ENCODE results near the gene CEBPB. TPM values are rescaled to one million over a fixed set of nuclear protein-coding genes. Genes with fewer than 3 reads are reported as not detected.

The CEBPB gene
- total RNA-seq (100 to 1,000 TPM in 1 of 10 donors, 10 to 100 TPM in 9; 28.9 to 104 (median 42.3) TPM), polyA plus RNA-seq (10 to 100 TPM; 20.9 to 44.1 TPM)
- long read RNA-seq, donor 1, transcript CEBPB-201 (1 exons, 1,956 nt) = major isoform, 157 of 160 reads
- long read RNA-seq, donor 1, partial matches to known transcripts = 0 of 160 reads
- long read RNA-seq, donor 1, other reads (novel, unspliced or antisense) = 3 of 160 reads
- long read RNA-seq, donor 2, transcript CEBPB-201 (1 exons, 1,956 nt) = major isoform, 78 of 82 reads
- long read RNA-seq, donor 2, partial matches to known transcripts = 0 of 82 reads
- long read RNA-seq, donor 2, other reads (novel, unspliced or antisense) = 4 of 82 reads
- long read RNA-seq, donor 3, transcript CEBPB-201 (1 exons, 1,956 nt) = major isoform, 8 of 8 reads
- long read RNA-seq, donor 3, partial matches to known transcripts = 0 of 8 reads
- long read RNA-seq, donor 3, other reads (novel, unspliced or antisense) = 0 of 8 reads

DNA sequence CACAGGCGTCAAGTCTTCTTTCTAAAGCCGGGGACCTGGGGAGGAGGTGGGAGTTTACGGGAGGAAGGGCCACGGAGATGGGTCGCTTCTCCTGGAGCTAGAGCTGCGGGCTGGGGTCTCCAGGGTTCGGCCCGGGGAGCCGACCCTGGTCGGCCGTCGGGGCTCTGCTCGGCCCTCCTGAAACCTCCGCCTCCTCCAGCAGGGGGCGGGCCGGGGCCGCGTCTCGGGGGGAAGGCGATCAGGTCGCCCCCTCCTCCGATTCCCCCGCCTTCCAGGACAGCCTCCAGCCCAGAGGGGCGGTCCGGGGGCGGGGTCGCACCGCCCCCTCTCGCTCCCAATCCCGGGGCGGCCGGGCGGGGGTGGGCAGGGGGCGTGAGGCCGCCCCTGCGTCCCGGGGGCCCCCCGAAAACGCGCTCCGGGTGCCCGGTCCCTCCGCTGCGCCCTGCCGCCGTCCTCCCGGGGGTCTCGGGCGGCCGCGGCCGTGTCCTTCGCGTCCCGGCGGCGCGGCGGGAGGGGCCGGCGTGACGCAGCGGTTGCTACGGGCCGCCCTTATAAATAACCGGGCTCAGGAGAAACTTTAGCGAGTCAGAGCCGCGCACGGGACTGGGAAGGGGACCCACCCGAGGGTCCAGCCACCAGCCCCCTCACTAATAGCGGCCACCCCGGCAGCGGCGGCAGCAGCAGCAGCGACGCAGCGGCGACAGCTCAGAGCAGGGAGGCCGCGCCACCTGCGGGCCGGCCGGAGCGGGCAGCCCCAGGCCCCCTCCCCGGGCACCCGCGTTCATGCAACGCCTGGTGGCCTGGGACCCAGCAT, at the start of gene CEBPB:
Gene CEBPB (plus strand): TSS at position 580 of the 814 bp plus-strand sequence. CDS start 204 bp downstream, at position 784.
- H3K27me3 ChIP-seq = peaks cover 0 to 9% (median 0%) of the 10 kb centered on the region in 7 donors
- intact Hi-C loops (cut with DNase I) = loop anchor here in 8 of 10 donors (1.0 to 10.0 kb wide), 16 partner anchors 34 to 270 kb away; no protein-coding TSS in a partner anchor
- peak within 1 kb of the TSS; percentile 71 to 96 (median 88) for H3K4me3 ChIP-seq
- TF ChIP-seq, protein P1, sequence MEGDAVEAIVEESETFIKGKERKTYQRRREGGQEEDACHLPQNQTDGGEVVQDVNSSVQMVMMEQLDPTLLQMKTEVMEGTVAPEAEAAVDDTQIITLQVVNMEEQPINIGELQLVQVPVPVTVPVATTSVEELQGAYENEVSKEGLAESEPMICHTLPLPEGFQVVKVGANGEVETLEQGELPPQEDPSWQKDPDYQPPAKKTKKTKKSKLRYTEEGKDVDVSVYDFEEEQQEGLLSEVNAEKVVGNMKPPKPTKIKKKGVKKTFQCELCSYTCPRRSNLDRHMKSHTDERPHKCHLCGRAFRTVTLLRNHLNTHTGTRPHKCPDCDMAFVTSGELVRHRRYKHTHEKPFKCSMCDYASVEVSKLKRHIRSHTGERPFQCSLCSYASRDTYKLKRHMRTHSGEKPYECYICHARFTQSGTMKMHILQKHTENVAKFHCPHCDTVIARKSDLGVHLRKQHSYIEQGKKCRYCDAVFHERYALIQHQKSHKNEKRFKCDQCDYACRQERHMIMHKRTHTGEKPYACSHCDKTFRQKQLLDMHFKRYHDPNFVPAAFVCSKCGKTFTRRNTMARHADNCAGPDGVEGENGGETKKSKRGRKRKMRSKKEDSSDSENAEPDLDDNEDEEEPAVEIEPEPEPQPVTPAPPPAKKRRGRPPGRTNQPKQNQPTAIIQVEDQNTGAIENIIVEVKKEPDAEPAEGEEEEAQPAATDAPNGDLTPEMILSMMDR (IDR thresholded peaks at IDR 0.05) = peak; percentile 63 to 87 (median 84)
- peak; percentile 76 to 87 (median 78) for ATAC-seq
- 0 to 1% methylated on average over 68 to 87 of the region's 89 CpGs for WGBS, 2 donors
- H3K4me1 ChIP-seq = peaks cover 7 to 40% (median 25%) of the 10 kb centered on the region in 9 donors
- H3K9me3 ChIP-seq = no peaks in the 10 kb centered on the region
- peak; percentile 89 to 92 for DNase-seq
- H3K36me3 ChIP-seq = peaks cover 0 to 27% (median 0%) of the 10 kb centered on the region in 9 donors
- H3K27ac ChIP-seq = peak within 1 kb of the TSS; percentile 96 to 99 (median 99)

DNA sequence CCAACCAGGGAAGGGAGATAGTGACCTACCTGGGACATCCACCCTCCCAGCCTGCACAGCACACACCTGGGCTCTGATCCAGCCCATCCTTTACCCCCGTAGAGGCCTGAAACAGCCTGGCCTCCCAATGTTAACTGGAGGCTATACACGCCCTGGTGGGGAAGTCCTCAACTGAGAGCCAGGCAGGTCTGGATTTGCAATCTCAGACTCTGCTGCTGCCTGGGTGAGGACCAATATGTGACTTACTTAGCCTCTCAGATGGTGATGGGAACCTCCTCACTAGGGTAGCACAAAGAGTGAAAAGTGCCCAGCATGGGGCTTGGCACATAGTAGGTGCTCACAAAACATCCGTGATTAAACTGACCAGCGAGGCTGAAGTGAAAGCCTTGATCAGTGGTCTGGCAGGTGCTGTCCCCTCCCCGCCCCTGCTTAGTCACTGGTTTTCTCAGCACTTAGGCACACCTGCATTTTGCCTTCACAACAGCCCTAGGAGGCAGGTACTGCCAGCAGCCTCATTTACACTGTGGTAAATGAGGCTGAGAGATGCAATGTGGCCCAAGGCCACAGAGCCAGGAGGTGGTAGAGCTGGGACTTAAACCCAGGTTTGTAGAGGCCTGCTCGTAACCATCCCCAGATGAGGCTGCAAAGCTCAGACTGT, 49.5 kb upstream of the CEBPB start:
- TF ChIP-seq, protein P1 (IDR thresholded peaks at IDR 0.05) = no peak
- H3K9me3 ChIP-seq = no peaks in the 10 kb centered on the region
- no peak overlapping the region for H3K4me3 ChIP-seq
- H3K27me3 ChIP-seq = no peaks in the 10 kb centered on the region
- DNase-seq = no peak
- ATAC-seq = no peak
- H3K36me3 ChIP-seq = peaks cover 0 to 65% (median 12%) of the 10 kb centered on the region in 9 donors
- intact Hi-C loops (cut with DNase I) = no loop called here
- peak overlapping the region in 2 of 10 donors; percentile 30 to 36 for H3K27ac ChIP-seq
- H3K4me1 ChIP-seq = peaks cover 9 to 82% (median 54%) of the 10 kb centered on the region in 9 donors
- 87 to 92% methylated on average over 6 of the region's 6 CpGs for WGBS, 2 donors

DNA sequence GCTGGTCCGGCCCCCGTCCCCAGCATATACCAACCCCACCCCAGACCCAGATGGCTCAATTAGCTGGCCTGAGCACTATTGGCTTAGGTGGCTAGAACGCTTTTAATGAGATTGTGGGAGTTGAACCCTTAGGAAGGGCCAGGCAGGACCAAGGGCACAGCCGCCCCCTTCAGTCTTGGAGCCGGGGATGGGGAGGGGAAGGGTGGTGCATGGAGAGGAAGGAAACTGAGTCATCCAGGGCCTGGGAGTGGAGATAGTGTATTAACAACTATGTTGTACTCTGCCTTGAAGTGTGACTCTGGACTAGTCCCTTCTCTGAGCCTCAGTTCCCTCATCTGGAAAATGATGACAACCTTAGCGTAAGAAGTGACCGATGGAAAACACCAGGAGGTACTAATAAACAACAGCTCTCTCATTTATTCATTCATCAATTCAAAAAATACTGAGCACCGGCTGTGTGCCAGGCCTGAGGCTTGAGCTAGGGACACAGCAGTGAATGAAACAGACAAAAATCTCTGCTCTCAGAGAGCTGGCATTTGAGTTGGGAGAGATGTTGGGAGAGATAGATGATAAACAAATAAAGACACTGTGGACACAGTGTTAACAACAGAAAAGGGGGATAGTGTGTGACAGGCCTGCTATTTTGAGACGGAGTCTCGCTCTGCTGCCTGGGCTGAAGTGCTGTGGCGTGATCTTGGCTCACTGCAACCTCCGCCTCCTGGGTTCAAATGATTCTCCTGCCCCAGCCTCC, 48.6 kb upstream of the CEBPB start:
- Histone ChIP-seq H3K27ac (peak overlapping the region in 4 of 10 donors; percentile 7 to 48 (median 36)), H3K36me3 (peaks cover 0 to 57% (median 12%) of the 10 kb centered on the region in 9 donors), H3K4me3 (no peak overlapping the region), H3K27me3 (no peaks in the 10 kb centered on the region), H3K9me3 (no peaks in the 10 kb centered on the region), H3K4me1 (peaks cover 9 to 90% (median 62%) of the 10 kb centered on the region in 9 donors)
- peak in 3 of 8 donors; percentile 30 to 68 (median 58) for ATAC-seq
- WGBS, 2 donors = 77 to 86% methylated on average over 12 of the region's 12 CpGs
- no peak for DNase-seq
- intact Hi-C loops (cut with DNase I) = no loop called here
- TF ChIP-seq, protein P1 (IDR thresholded peaks at IDR 0.05) = no peak

Measured in heart right ventricle (tissue), 16 donors.